WTC11 (cell line): ENCODE measurements around the gene NTMT1. TPM values are rescaled to one million over a fixed set of nuclear protein-coding genes. Genes with fewer than 3 reads are reported as not detected.

Source experiments
- ATAC-seq: fragments of 200-7000 bp; cut with Tn5 transposase; 2 replicates; pipeline ENCODE4 v1.10.0; 2021; ENCODE audit warnings: mild to moderate bottlenecking, moderate library complexity
- CTCF ChIA-PET: fragments of 300-600 bp; sonication (Branson Sonifier 250); formaldehyde crosslinking; loops from one replicate; lab custom pipeline; 2021; ENCODE audit warnings: antibody characterized with exemption; lab: Charles Lee
- POLR2A ChIA-PET: fragments of 350-600 bp; sonication (Branson Sonifier 250); formaldehyde crosslinking; loops from one replicate; lab custom pipeline; 2021; ENCODE audit warnings: antibody characterized with exemption; lab: Charles Lee
- DNase-seq: peaks from one replicate; pipeline ENCODE4 v3.0.0; 2021; ENCODE audit warnings: low spot score
- H3K27ac Mint-ChIP-seq: 2 replicates; pipeline ENCODE4 v1.8.0; 2021; ENCODE audit warnings: mixed read lengths
- H3K27me3 Mint-ChIP-seq: 2 replicates; pipeline ENCODE4 v1.8.0; 2021; ENCODE audit warnings: low read depth, mild to moderate bottlenecking, moderate library complexity, mixed read lengths
- H3K36me3 Mint-ChIP-seq: 2 replicates; pipeline ENCODE4 v1.8.0; 2021; ENCODE audit warnings: mixed read lengths
- H3K4me1 Mint-ChIP-seq: 2 replicates; pipeline ENCODE4 v1.8.0; 2022; ENCODE audit warnings: mixed read lengths
- H3K4me3 Mint-ChIP-seq: 2 replicates; pipeline ENCODE4 v1.8.0; 2021; ENCODE audit warnings: mild to moderate bottlenecking, moderate library complexity, mixed read lengths
- H3K9me3 Mint-ChIP-seq: 2 replicates; pipeline ENCODE4 v1.8.0; 2021; ENCODE audit warnings: mixed read lengths
- AR ChIP-seq: fragments of 250-450 bp; sonication (Bioruptor Pico); IDR thresholded peaks from 2 replicates; pipeline ENCODE4 v1.9.0; 2021; ENCODE audit warnings: mild to moderate bottlenecking
- ATF3 ChIP-seq: sonication (generic); formaldehyde crosslinking; conservative IDR thresholded peaks from 2 replicates; pipeline ENCODE4 v1.8.1; 2022; ENCODE audit warnings: mild to moderate bottlenecking, missing genetic modification reagents
- CREB1 ChIP-seq: sonication (generic); formaldehyde crosslinking; IDR thresholded peaks from 2 replicates; pipeline ENCODE4 v1.8.0; 2023; ENCODE audit warnings: mild to moderate bottlenecking, missing genetic modification reagents
- CREM ChIP-seq: sonication (generic); formaldehyde crosslinking; IDR thresholded peaks from 2 replicates; pipeline ENCODE4 v1.8.1; 2022; ENCODE audit warnings: mild to moderate bottlenecking, missing genetic modification reagents, moderate library complexity
- E2F4 ChIP-seq: sonication (generic); formaldehyde crosslinking; IDR thresholded peaks from 2 replicates; pipeline ENCODE4 v1.8.1; 2022; ENCODE audit warnings: low read depth, mild to moderate bottlenecking, moderate library complexity, missing genetic modification reagents, borderline replicate concordance
- ETV6 ChIP-seq: sonication (generic); formaldehyde crosslinking; IDR thresholded peaks from 2 replicates; pipeline ENCODE4 v1.8.1; 2022; ENCODE audit warnings: mild to moderate bottlenecking, missing genetic modification reagents
- FOXK1 ChIP-seq: sonication (generic); formaldehyde crosslinking; IDR thresholded peaks from 2 replicates; pipeline ENCODE4 v1.8.0; 2022; ENCODE audit warnings: mild to moderate bottlenecking, moderate library complexity, missing genetic modification reagents
- FOXP1 ChIP-seq: sonication (generic); formaldehyde crosslinking; IDR thresholded peaks from 2 replicates; pipeline ENCODE4 v1.8.0; 2022; ENCODE audit warnings: missing genetic modification reagents, mild to moderate bottlenecking, moderate library complexity, borderline replicate concordance
- GTF2I ChIP-seq: fragments of 250-450 bp; sonication (Bioruptor Pico); conservative IDR thresholded peaks from 2 replicates; pipeline ENCODE4 v1.4.0; 2021; ENCODE audit warnings: mild to moderate bottlenecking
- JAZF1 ChIP-seq: fragments of 250-450 bp; sonication (Bioruptor Pico); IDR thresholded peaks from 2 replicates; pipeline ENCODE4 v1.9.0; 2021; ENCODE audit warnings: moderate library complexity, mild to moderate bottlenecking, inconsistent platforms
- KAT7 ChIP-seq: sonication (generic); formaldehyde crosslinking; IDR thresholded peaks from 2 replicates; pipeline ENCODE4 v1.8.1; 2023; ENCODE audit warnings: missing genetic modification reagents, mild to moderate bottlenecking, borderline replicate concordance
- MXD4 ChIP-seq: fragments of 250-450 bp; sonication (Bioruptor Pico); IDR thresholded peaks from 2 replicates; pipeline ENCODE4 v1.8.0; 2021; ENCODE audit warnings: mild to moderate bottlenecking, moderate library complexity, borderline replicate concordance
- MYBL2 ChIP-seq: sonication (generic); formaldehyde crosslinking; IDR thresholded peaks from 2 replicates; pipeline ENCODE4 v1.8.1; 2023; ENCODE audit warnings: mild to moderate bottlenecking, moderate library complexity, missing genetic modification reagents
- NR1H2 ChIP-seq: sonication (generic); formaldehyde crosslinking; IDR thresholded peaks from 2 replicates; pipeline ENCODE4 v1.9.0; 2021; ENCODE audit warnings: mild to moderate bottlenecking, moderate library complexity, missing genetic modification reagents
- PREB ChIP-seq: sonication (generic); formaldehyde crosslinking; IDR thresholded peaks from 2 replicates; pipeline ENCODE4 v1.8.1; 2022; ENCODE audit warnings: mild to moderate bottlenecking, missing genetic modification reagents, moderate library complexity, borderline replicate concordance
- PRRX2 ChIP-seq: fragments of 250-450 bp; sonication (Bioruptor Pico); IDR thresholded peaks from 2 replicates; pipeline ENCODE4 v1.8.0; 2021; ENCODE audit warnings: mild to moderate bottlenecking
- RELA ChIP-seq: sonication (generic); formaldehyde crosslinking; IDR thresholded peaks from 2 replicates; pipeline ENCODE4 v1.8.1; 2022; ENCODE audit warnings: missing genetic modification reagents, mild to moderate bottlenecking, borderline replicate concordance
- STAT6 ChIP-seq: sonication (generic); formaldehyde crosslinking; conservative IDR thresholded peaks from 2 replicates; pipeline ENCODE4 v1.8.1; 2023; ENCODE audit warnings: mild to moderate bottlenecking, low read depth, missing genetic modification reagents, moderate library complexity
- TCF7 ChIP-seq: sonication (generic); formaldehyde crosslinking; IDR thresholded peaks from 2 replicates; pipeline ENCODE4 v1.8.0; 2022; ENCODE audit warnings: mild to moderate bottlenecking, low read depth, missing genetic modification reagents, moderate library complexity
- USF2 ChIP-seq: sonication (generic); formaldehyde crosslinking; IDR thresholded peaks from 2 replicates; pipeline ENCODE4 v1.8.1; 2023; ENCODE audit warnings: mild to moderate bottlenecking, missing genetic modification reagents, moderate library complexity
- ZNF263 ChIP-seq: sonication (generic); formaldehyde crosslinking; IDR thresholded peaks from 2 replicates; pipeline ENCODE4 v1.8.1; 2022; ENCODE audit warnings: low read depth, mild to moderate bottlenecking, moderate library complexity, missing genetic modification reagents
- ZNF396 ChIP-seq: fragments of 250-450 bp; sonication (Bioruptor Pico); IDR thresholded peaks from 2 replicates; pipeline ENCODE4 v1.8.0; 2021; ENCODE audit warnings: mild to moderate bottlenecking, moderate library complexity, borderline replicate concordance
- ZNF423 ChIP-seq: fragments of 250-450 bp; sonication (Bioruptor Pico); IDR thresholded peaks from 2 replicates; pipeline ENCODE4 v2.1.2; 2022; ENCODE audit warnings: mild to moderate bottlenecking, moderate library complexity
- ZSCAN18 ChIP-seq: fragments of 250-450 bp; sonication (Bioruptor Pico); IDR thresholded peaks from 2 replicates; pipeline ENCODE4 v2.1.2; 2022; ENCODE audit warnings: mild to moderate bottlenecking, moderate library complexity
- total RNA-seq: library from RNA; stranded (reverse); gene quantifications from 3 replicates; pipeline ENCODE4 v1.2.3, GENCODE V29; 2021

The NTMT1 gene
- total RNA-seq, 1 experiment from 2014 or later = 71.1 TPM

- TF ChIP-seq ZSCAN18 = no peak
- no peak for TF ChIP-seq JAZF1 (CRISPR knock-in tag)
- no peak for TF ChIP-seq AR (CRISPR knock-in tag)
- no peak for TF ChIP-seq TCF7 (CRISPR knock-in tag)
- TF ChIP-seq ZNF263 (CRISPR knock-in tag) = no peak
- TF ChIP-seq ATF3 (CRISPR knock-in tag) = no peak
- TF ChIP-seq FOXP1 (CRISPR knock-in tag) = no peak
- TF ChIP-seq NR1H2 (CRISPR knock-in tag) = no peak
- no peak for TF ChIP-seq PRRX2
- TF ChIP-seq MXD4 (CRISPR knock-in tag) = no peak
- no peak for TF ChIP-seq PREB (CRISPR knock-in tag)
- no peak for TF ChIP-seq ZNF423 (CRISPR knock-in tag)
- Mint-ChIP-seq H3K27ac (no peak within 1 kb of the TSS), H3K9me3 (no peaks in the 10 kb centered on the region; the same call in 1 of the 2 replicates), H3K4me1 (peaks cover 18% of the 10 kb centered on the region), H3K4me3 (peak within 1 kb of the TSS; percentile 62), H3K36me3 (no peaks in the 10 kb centered on the region), H3K27me3 (peaks cover 50% of the 10 kb centered on the region)
- ChIA-PET POLR2A (interaction anchor here (0.9 kb wide), 1 partner anchor 475 kb away, joined by 4 read pairs; no protein-coding TSS in a partner anchor), CTCF (interaction anchor here (0.6 to 3.4 kb wide), 14 partner anchors 10 to 490 kb away, joined by 3 to 33 read pairs (median 4); partner anchors contain the start of gene ASB6)
- ATAC-seq (no peak), DNase-seq (no peak)
Observed at GRCh38 chr9:129620669-129621295, 5.2 kb upstream of the NTMT1 start, which contains the start of gene C9orf50. Gene C9orf50, minus strand, starts transcription at chr9:129621101. Its CDS starts 527 bp downstream, at chr9:129620574.

GRCh38 chr9:129623331-129623730 lies 2.6 kb upstream of the NTMT1 start:
- no peak for ATAC-seq
- H3K4me1 Mint-ChIP-seq = peaks cover 37% of the 10 kb centered on the region
- peaks cover 4% of the 10 kb centered on the region; the same call in 1 of the 2 replicates for H3K36me3 Mint-ChIP-seq
- no peak overlapping the region for H3K27ac Mint-ChIP-seq
- peaks cover 40% of the 10 kb centered on the region for H3K27me3 Mint-ChIP-seq
- no peak overlapping the region for H3K4me3 Mint-ChIP-seq
- DNase-seq = no peak
- POLR2A ChIA-PET = interaction anchor here (0.7 kb wide), 1 partner anchor 15 kb away, joined by 3 read pairs; no protein-coding TSS in a partner anchor
- CTCF ChIA-PET = interaction anchor here (0.6 to 5.5 kb wide), 22 partner anchors 10 to 630 kb away, joined by 3 to 65 read pairs (median 18); partner anchors contain the start of genes IER5L and PRRX2
- no peaks in the 10 kb centered on the region; the same call in 1 of the 2 replicates for H3K9me3 Mint-ChIP-seq
- TF ChIP-seq E2F4 (CRISPR knock-in tag) (no peak), GTF2I (no peak), MYBL2 (no peak), CREM (CRISPR knock-in tag) (no peak), CREB1 (CRISPR knock-in tag) (no peak), KAT7 (CRISPR knock-in tag) (no peak), ZNF396 (CRISPR knock-in tag) (no peak), PRRX2 (no peak), RELA (CRISPR knock-in tag) (no peak), STAT6 (CRISPR knock-in tag) (no peak), ETV6 (CRISPR knock-in tag) (no peak), USF2 (CRISPR knock-in tag) (no peak), FOXK1 (CRISPR knock-in tag) (no peak), ZNF423 (CRISPR knock-in tag) (no peak), ZNF263 (CRISPR knock-in tag) (no peak)
